Raji (cell line): ENCODE measurements around the gene CISTR.
A peak's percentile ranks its signal among the peaks of the same experiment; 100 is the strongest.

Experiments
- POLR2A ChIP-seq: IDR thresholded peaks from 2 replicates; pipeline ENCODE4 v1.6.1; 2011; ENCODE audit warnings: low read depth, low read length, control low read depth; ENCODE audit not compliant: insufficient read depth

CISTR gene

GRCh38 chr12:53751336-53752191 lies at the start of gene CISTR:
CISTR (minus strand) TSS chr12:53751979.
- 0 out of 2 replicates have a peak, but pooled peaks have one; percentile 21 for TF ChIP-seq POLR2A

GRCh38 chr12:53798575-53798974 lies 46.8 kb upstream of the CISTR start:
- TF ChIP-seq POLR2A = no peak

- no peak for TF ChIP-seq POLR2A
Observed at GRCh38 chr12:53795927-53796326, 44.1 kb upstream of the CISTR start.

GRCh38 chr12:53793221-53793620 lies 41.4 kb upstream of the CISTR start:
- no peak for TF ChIP-seq POLR2A

- TF ChIP-seq POLR2A = no peak
Observed at GRCh38 chr12:53791735-53792326, 40.1 kb upstream of the CISTR start.

- TF ChIP-seq POLR2A = no peak
Observed at GRCh38 chr12:53789570-53789969, 37.8 kb upstream of the CISTR start.

GRCh38 chr12:53788892-53789291 lies 37.1 kb upstream of the CISTR start:
- TF ChIP-seq POLR2A = no peak

GRCh38 chr12:53786411-53786810 lies 34.6 kb upstream of the CISTR start:
- no peak for TF ChIP-seq POLR2A

- no peak for TF ChIP-seq POLR2A
Observed at GRCh38 chr12:53785161-53785560, 33.4 kb upstream of the CISTR start.

- TF ChIP-seq POLR2A = no peak
Observed at GRCh38 chr12:53782093-53782703, 30.4 kb upstream of the CISTR start.

GRCh38 chr12:53781228-53781801 lies 29.5 kb upstream of the CISTR start:
- no peak for TF ChIP-seq POLR2A

- no peak for TF ChIP-seq POLR2A
Observed at GRCh38 chr12:53780323-53780722, 28.5 kb upstream of the CISTR start.

GRCh38 chr12:53777936-53778644 lies 26.3 kb upstream of the CISTR start:
- TF ChIP-seq POLR2A = no peak

GRCh38 chr12:53777412-53777811 lies 25.6 kb upstream of the CISTR start:
- no peak for TF ChIP-seq POLR2A

GRCh38 chr12:53776872-53777271 lies 25.1 kb upstream of the CISTR start:
- no peak for TF ChIP-seq POLR2A

GRCh38 chr12:53775478-53776145 lies 23.8 kb upstream of the CISTR start:
- TF ChIP-seq POLR2A = no peak
